Natural killer cell treated with Interleukin-12 subunit alpha and Interleukin-12 subunit beta and Interleukin-15 and Interleukin-18, amount 100 ng/mL, for 72 hours (primary cell): ENCODE results near the gene PIGT. TPM values are rescaled to one million over a fixed set of nuclear protein-coding genes. Genes with fewer than 3 reads are reported as not detected.

Source experiments
- ATAC-seq, 2 donors: fragments of 150-1000 bp; cut with Tn5 transposase in 1 of 2; sonication (Bioruptor Pico), chemical (Tn5 transposase) in 1 of 2; 2 replicates each; pipeline ENCODE4 v1.10.0; 2021
- DNase-seq: peaks from one replicate; pipeline ENCODE4 v3.0.0; 2022; ENCODE audit warnings: low spot score
- H3K27ac Mint-ChIP-seq, 2 donors: 1 replicate in 1 of 2; 2 replicates in 1 of 2; pipeline ENCODE4 v1.8.0; 2022; ENCODE audit warnings: mixed read lengths in 2 of 2, mild to moderate bottlenecking in 1 of 2, moderate library complexity in 1 of 2
- H3K27me3 Mint-ChIP-seq, 2 donors: 1 replicate in 1 of 2; 2 replicates in 1 of 2; pipeline ENCODE4 v1.8.0; 2022; ENCODE audit warnings: mixed read lengths in 2 of 2
- H3K36me3 Mint-ChIP-seq: one replicate; pipeline ENCODE4 v1.8.0; 2022; ENCODE audit warnings: mixed read lengths
- H3K4me1 Mint-ChIP-seq, 2 donors: 1 replicate in 1 of 2; 2 replicates in 1 of 2; pipeline ENCODE4 v1.8.0; 2022; ENCODE audit warnings: low read depth in 2 of 2, mixed read lengths in 2 of 2, mild to moderate bottlenecking in 1 of 2
- H3K4me3 Mint-ChIP-seq: one replicate; pipeline ENCODE4 v1.8.0; 2022; ENCODE audit warnings: mixed read lengths
- H3K9me3 Mint-ChIP-seq: 2 replicates; pipeline ENCODE4 v1.8.0; 2022; ENCODE audit warnings: mixed read lengths
- total RNA-seq, 2 donors: library from RNA; stranded (reverse); gene quantifications; one replicate each; pipeline ENCODE4 v1.2.3, GENCODE V29; 2022

The PIGT gene
- total RNA-seq = 10 to 100 TPM; 73.0 to 86.6 TPM

- H3K4me3 Mint-ChIP-seq = peak within 1 kb of the TSS; percentile 92
- H3K27me3 Mint-ChIP-seq = no peaks in the 10 kb centered on the region
- ATAC-seq (peak; percentile 96 to 97), DNase-seq (peak; percentile 94)
- H3K9me3 Mint-ChIP-seq = no peaks in the 10 kb centered on the region
- H3K27ac Mint-ChIP-seq = peak within 1 kb of the TSS; percentile 92 to 96
- H3K4me1 Mint-ChIP-seq = peaks cover 30 to 36% of the 10 kb centered on the region in 2 donors
- peaks cover 12% of the 10 kb centered on the region for H3K36me3 Mint-ChIP-seq
Measured at GRCh38 chr20:45415822-45416637, at the start of gene PIGT. Gene PIGT (plus strand): TSS chr20:45416141. CDS start chr20:45416157, 16 bp downstream.

- H3K4me1 Mint-ChIP-seq = peaks cover 44 to 46% of the 10 kb centered on the region in 2 donors
- H3K4me3 Mint-ChIP-seq = no peak overlapping the region
- ATAC-seq = no peak
- H3K36me3 Mint-ChIP-seq = peaks cover 10% of the 10 kb centered on the region
- H3K9me3 Mint-ChIP-seq = no peaks in the 10 kb centered on the region
- DNase-seq = no peak
- no peaks in the 10 kb centered on the region for H3K27me3 Mint-ChIP-seq
- H3K27ac Mint-ChIP-seq = peak overlapping the region in 1 of 2 donors; percentile 17
Measured at GRCh38 chr20:45366192-45366591, 49.7 kb upstream of the PIGT start.

GRCh38 chr20:45366631-45367030, 49.3 kb upstream of the PIGT start:
- ATAC-seq (no peak), DNase-seq (no peak)
- Mint-ChIP-seq H3K4me3 (no peak overlapping the region), H3K27ac (no peak overlapping the region), H3K9me3 (no peaks in the 10 kb centered on the region), H3K36me3 (peaks cover 10% of the 10 kb centered on the region), H3K27me3 (no peaks in the 10 kb centered on the region), H3K4me1 (peaks cover 46% of the 10 kb centered on the region in 2 donors)

GRCh38 chr20:45367126-45367525, 48.8 kb upstream of the PIGT start:
- DNase-seq (no peak), ATAC-seq (no peak)
- peaks cover 10% of the 10 kb centered on the region for H3K36me3 Mint-ChIP-seq
- H3K4me1 Mint-ChIP-seq = peaks cover 46% of the 10 kb centered on the region in 2 donors
- H3K27ac Mint-ChIP-seq = peak overlapping the region; percentile 33 to 61
- H3K4me3 Mint-ChIP-seq = no peak overlapping the region
- H3K9me3 Mint-ChIP-seq = no peaks in the 10 kb centered on the region
- H3K27me3 Mint-ChIP-seq = no peaks in the 10 kb centered on the region

GRCh38 chr20:45368221-45368980, 47.5 kb upstream of the PIGT start:
- no peaks in the 10 kb centered on the region for H3K27me3 Mint-ChIP-seq
- H3K9me3 Mint-ChIP-seq = no peaks in the 10 kb centered on the region
- H3K4me1 Mint-ChIP-seq = peaks cover 45 to 47% of the 10 kb centered on the region in 2 donors
- peak overlapping the region; percentile 83 for H3K4me3 Mint-ChIP-seq
- peak overlapping the region; percentile 33 to 61 for H3K27ac Mint-ChIP-seq
- peaks cover 10% of the 10 kb centered on the region for H3K36me3 Mint-ChIP-seq
- peak; percentile 58 to 70 for ATAC-seq
- no peak for DNase-seq

GRCh38 chr20:45370571-45371160, 45.3 kb upstream of the PIGT start:
- H3K27ac Mint-ChIP-seq = no peak overlapping the region
- H3K4me3 Mint-ChIP-seq = no peak overlapping the region

GRCh38 chr20:45372241-45372640, 43.7 kb upstream of the PIGT start:
- peak overlapping the region; percentile 77 for H3K4me3 Mint-ChIP-seq
- no peak for DNase-seq
- H3K9me3 Mint-ChIP-seq = no peaks in the 10 kb centered on the region
- H3K27ac Mint-ChIP-seq = peak overlapping the region in 1 of 2 donors; percentile 71
- no peaks in the 10 kb centered on the region for H3K27me3 Mint-ChIP-seq
- peaks cover 3% of the 10 kb centered on the region for H3K36me3 Mint-ChIP-seq
- H3K4me1 Mint-ChIP-seq = peaks cover 36 to 39% of the 10 kb centered on the region in 2 donors
- ATAC-seq = no peak

More at GRCh38 chr20:45370571-45371160, 45.3 kb upstream of the PIGT start:
- no peak for ATAC-seq
- no peaks in the 10 kb centered on the region for H3K27me3 Mint-ChIP-seq
- peaks cover 7% of the 10 kb centered on the region for H3K36me3 Mint-ChIP-seq
- no peak for DNase-seq
- no peaks in the 10 kb centered on the region for H3K9me3 Mint-ChIP-seq
- peaks cover 45 to 46% of the 10 kb centered on the region in 2 donors for H3K4me1 Mint-ChIP-seq

- Mint-ChIP-seq H3K9me3 (no peaks in the 10 kb centered on the region), H3K27me3 (no peaks in the 10 kb centered on the region), H3K4me1 (peaks cover 32 to 34% of the 10 kb centered on the region in 2 donors), H3K4me3 (peak overlapping the region; percentile 83), H3K27ac (peak overlapping the region; percentile 76 to 82), H3K36me3 (no peaks in the 10 kb centered on the region)
- DNase-seq (no peak), ATAC-seq (no peak)
Measured at GRCh38 chr20:45372646-45373352, 43.1 kb upstream of the PIGT start.

GRCh38 chr20:45373353-45374100, 42.4 kb upstream of the PIGT start:
- Mint-ChIP-seq H3K9me3 (no peaks in the 10 kb centered on the region), H3K36me3 (no peaks in the 10 kb centered on the region), H3K4me3 (peak overlapping the region; percentile 83), H3K4me1 (peaks cover 25 to 26% of the 10 kb centered on the region in 2 donors), H3K27me3 (no peaks in the 10 kb centered on the region), H3K27ac (peak overlapping the region; percentile 76 to 82)
- ATAC-seq (peak; percentile 90 to 91), DNase-seq (peak; percentile 86)

GRCh38 chr20:45374101-45374467, 41.9 kb upstream of the PIGT start:
- H3K4me3 Mint-ChIP-seq = peak overlapping the region; percentile 83
- H3K36me3 Mint-ChIP-seq = no peaks in the 10 kb centered on the region
- no peaks in the 10 kb centered on the region for H3K27me3 Mint-ChIP-seq
- no peak for DNase-seq
- no peaks in the 10 kb centered on the region for H3K9me3 Mint-ChIP-seq
- no peak for ATAC-seq
- H3K4me1 Mint-ChIP-seq = peaks cover 20 to 21% of the 10 kb centered on the region in 2 donors
- peak overlapping the region; percentile 76 to 82 for H3K27ac Mint-ChIP-seq

GRCh38 chr20:45374966-45375365, 41.0 kb upstream of the PIGT start:
- peaks cover 20 to 21% of the 10 kb centered on the region in 2 donors for H3K4me1 Mint-ChIP-seq
- no peak for DNase-seq
- H3K36me3 Mint-ChIP-seq = no peaks in the 10 kb centered on the region
- ATAC-seq = no peak
- no peaks in the 10 kb centered on the region for H3K27me3 Mint-ChIP-seq
- no peak overlapping the region for H3K4me3 Mint-ChIP-seq
- H3K27ac Mint-ChIP-seq = peak overlapping the region in 1 of 2 donors; percentile 82
- no peaks in the 10 kb centered on the region for H3K9me3 Mint-ChIP-seq

- H3K36me3 Mint-ChIP-seq = no peaks in the 10 kb centered on the region
- no peak overlapping the region for H3K4me3 Mint-ChIP-seq
- no peaks in the 10 kb centered on the region for H3K9me3 Mint-ChIP-seq
- DNase-seq (no peak), ATAC-seq (no peak)
- H3K4me1 Mint-ChIP-seq = peaks cover 14 to 19% of the 10 kb centered on the region in 2 donors
- no peak overlapping the region for H3K27ac Mint-ChIP-seq
- no peaks in the 10 kb centered on the region for H3K27me3 Mint-ChIP-seq
Measured at GRCh38 chr20:45377269-45377668, 38.7 kb upstream of the PIGT start.

- no peaks in the 10 kb centered on the region for H3K36me3 Mint-ChIP-seq
Measured at GRCh38 chr20:45378191-45378590, 37.8 kb upstream of the PIGT start, which contains the start of gene TP53TG5. Gene TP53TG5 (minus strand): TSS chr20:45378325. CDS start chr20:45378236, 89 bp downstream.

More at GRCh38 chr20:45378191-45378590, 37.8 kb upstream of the PIGT start, which contains the start of gene TP53TG5:
- H3K4me1 Mint-ChIP-seq = peaks cover 10 to 14% of the 10 kb centered on the region in 2 donors
- ATAC-seq (no peak), DNase-seq (no peak)
- H3K27me3 Mint-ChIP-seq = no peaks in the 10 kb centered on the region
- H3K9me3 Mint-ChIP-seq = no peaks in the 10 kb centered on the region
- no peak within 1 kb of the TSS for H3K27ac Mint-ChIP-seq
- H3K4me3 Mint-ChIP-seq = no peak within 1 kb of the TSS
